OCI-LY7 (cell line): ENCODE measurements around the gene TSPAN5. TPM values are rescaled to one million over a fixed set of nuclear protein-coding genes. Genes with fewer than 3 reads are reported as not detected.

Experiments
- BruUV-seq: library from RNA; stranded (reverse); fragments of 400-500 nt; replicated peaks from 2 replicates; lab custom pipeline; 2021; lab: Mats Ljungman, UMichigan
- CTCF ChIA-PET: fragments of 300-600 bp; sonication (Branson Sonifier 250); formaldehyde crosslinking; loops from one replicate; lab custom pipeline; 2022; ENCODE audit warnings: antibody characterized with exemption; ENCODE audit not compliant: unreplicated experiment; lab: Charles Lee
- POLR2A ChIA-PET: fragments of 300-600 bp; sonication (Branson Sonifier 250); formaldehyde crosslinking; loops from one replicate; lab custom pipeline; 2022; ENCODE audit warnings: antibody characterized with exemption; lab: Charles Lee
- DNase-seq: peaks from one replicate; pipeline ENCODE4 v3.0.0-alpha.2; 2015; ENCODE audit warnings: low spot score
- H2AFZ ChIP-seq: fragments of 200-600 bp; sonication (generic), shearing (Covaris generic); 2 replicates; pipeline ENCODE4 v1.6.1; 2014; ENCODE audit warnings: mild to moderate bottlenecking, antibody characterized with exemption, low read length, moderate library complexity
- H3K27ac ChIP-seq: fragments of 200-600 bp; sonication (generic); 2 replicates; pipeline ENCODE4 v1.5.1; 2014; ENCODE audit warnings: mixed run types, low read depth, mild to moderate bottlenecking, moderate library complexity, low read length, inconsistent platforms; ENCODE audit not compliant: poor library complexity, severe bottlenecking
- H3K36me3 ChIP-seq: fragments of 200-600 bp; sonication (generic); 2 replicates; pipeline ENCODE4 v1.6.1; 2014; ENCODE audit warnings: mild to moderate bottlenecking, antibody characterized with exemption, low read length, moderate library complexity, mixed read lengths; ENCODE audit not compliant: insufficient read depth
- H3K4me1 ChIP-seq: fragments of 200-600 bp; sonication (generic); 2 replicates; pipeline ENCODE4 v1.5.1; 2014; ENCODE audit warnings: mild to moderate bottlenecking, low read length; ENCODE audit not compliant: insufficient read depth, poor library complexity, severe bottlenecking
- H3K4me2 ChIP-seq: fragments of 200-600 bp; sonication (generic); 2 replicates; pipeline ENCODE4 v1.6.1; 2014; ENCODE audit warnings: mild to moderate bottlenecking, low read length
- H3K4me3 ChIP-seq: fragments of 200-600 bp; sonication (generic); 2 replicates; pipeline ENCODE4 v1.5.1; 2014; ENCODE audit warnings: mild to moderate bottlenecking, low read depth, low read length; ENCODE audit not compliant: poor library complexity, severe bottlenecking
- H3K79me2 ChIP-seq: fragments of 200-600 bp; sonication (generic); 2 replicates; pipeline ENCODE4 v1.6.1; 2016; ENCODE audit warnings: low read depth, mild to moderate bottlenecking, low read length, moderate library complexity, mixed read lengths; ENCODE audit not compliant: insufficient read depth
- H3K9me2 ChIP-seq: fragments of 200-600 bp; sonication (generic); 2 replicates; pipeline ENCODE4 v1.6.1; 2016; ENCODE audit warnings: mild to moderate bottlenecking, low read length, mixed read lengths; ENCODE audit not compliant: insufficient read depth
- H3K9me3 ChIP-seq: fragments of 200-600 bp; sonication (generic); 2 replicates; pipeline ENCODE4 v1.6.1; 2014; ENCODE audit warnings: mild to moderate bottlenecking, mixed run types, low read length, mixed read lengths
- H4K20me1 ChIP-seq: fragments of 200-600 bp; sonication (generic); 2 replicates; pipeline ENCODE4 v1.6.1; 2014; ENCODE audit warnings: mild to moderate bottlenecking, antibody characterized with exemption, low read length, moderate library complexity, mixed read lengths; ENCODE audit not compliant: insufficient read depth
- CTCF ChIP-seq: fragments of 200-600 bp; sonication (generic); conservative IDR thresholded peaks from 2 replicates; pipeline ENCODE4 v1.5.1; 2014; ENCODE audit warnings: mild to moderate bottlenecking, antibody characterized with exemption, low read length, moderate library complexity, mixed read lengths
- EZH2phosphoT487 ChIP-seq: fragments of 200-600 bp; sonication (generic); IDR thresholded peaks from 2 replicates; pipeline ENCODE4 v1.6.1; 2018; ENCODE audit warnings: low read depth, borderline replicate concordance, mild to moderate bottlenecking, mixed run types, antibody characterized with exemption, low read length, moderate library complexity, mixed read lengths
- intact Hi-C: fragments of 100-400 bp; cut with micrococcal nuclease; formaldehyde crosslinking; loops from one replicate; pipeline ENCODE4 v1.10.0; 2022; ENCODE audit not compliant: unreplicated experiment
- total RNA-seq, 2 experiments: library from RNA; depleted of rRNA in 1 of 2; stranded (reverse); fragments of >200 nt in 1 of 2; shearing (Covaris generic) in 1 of 2; gene quantifications; 2 replicates each; pipeline ENCODE4 v1.2.3, GENCODE V29; 2014 to 2022

Gene TSPAN5
- total RNA-seq, 2 experiments from 2014 or later, result not detected

GRCh38 chr4:98530572-98530971 is 127.8 kb downstream of the TSPAN5 start:
- Histone ChIP-seq H4K20me1 (no peaks in the 10 kb centered on the region), H3K9me2 (no peaks in the 10 kb centered on the region), H3K4me3 (no peak overlapping the region), H3K79me2 (no peaks in the 10 kb centered on the region), H3K27ac (no peak overlapping the region), H3K36me3 (no peaks in the 10 kb centered on the region), H2AFZ (no peak overlapping the region), H3K9me3 (no peaks in the 10 kb centered on the region), H3K4me2 (no peak overlapping the region), H3K4me1 (no peaks in the 10 kb centered on the region)
- CTCF ChIA-PET, result no interaction called here
- TF ChIP-seq EZH2phosphoT487 (no peak), CTCF (no peak)
- no peak for DNase-seq
- no TSS peak for BruUV-seq
- POLR2A ChIA-PET, result interaction anchor here (0.8 to 1.5 kb wide), 4 partner anchors 9 to 60 kb away, joined by 3 to 4 read pairs (median 3); no protein-coding TSS in a partner anchor
- intact Hi-C loops, result no loop called here

- ChIA-PET POLR2A (interaction anchor here (0.8 to 1.5 kb wide), 4 partner anchors 10 to 61 kb away, joined by 3 to 4 read pairs (median 3); no protein-coding TSS in a partner anchor), CTCF (interaction anchor here (1.0 kb wide), 1 partner anchor 17 kb away, joined by 3 read pairs; no protein-coding TSS in a partner anchor)
- no peaks in the 10 kb centered on the region for H3K4me1 ChIP-seq
Measured at GRCh38 chr4:98529970-98530569, 128.3 kb downstream of the TSPAN5 start.

More at GRCh38 chr4:98529970-98530569, 128.3 kb downstream of the TSPAN5 start:
- TF ChIP-seq CTCF (no peak), EZH2phosphoT487 (no peak)
- no peak overlapping the region for H3K4me2 ChIP-seq
- no peaks in the 10 kb centered on the region for H3K36me3 ChIP-seq
- H2AFZ ChIP-seq, result no peak overlapping the region
- H3K9me2 ChIP-seq, result no peaks in the 10 kb centered on the region
- H3K27ac ChIP-seq, result no peak overlapping the region
- no peak overlapping the region for H3K4me3 ChIP-seq
- DNase-seq, result no peak
- H3K9me3 ChIP-seq, result no peaks in the 10 kb centered on the region
- H3K79me2 ChIP-seq, result no peaks in the 10 kb centered on the region
- H4K20me1 ChIP-seq, result no peaks in the 10 kb centered on the region
- intact Hi-C loops, result no loop called here
- no TSS peak for BruUV-seq
